Parathyroid adenoma (tissue), 2 donors: Measurements from ENCODE around the gene UCP2.

Experiments used
- H2AFZ ChIP-seq: fragments of 300-600 bp; sonication (generic); one replicate; pipeline ENCODE4 v1.7.0; 2017; ENCODE audit warnings: antibody characterized with exemption, mild to moderate bottlenecking
- H3K27ac ChIP-seq: fragments of 300-600 bp; sonication (generic); one replicate; pipeline ENCODE4 v1.7.0; 2017
- H3K27me3 ChIP-seq: fragments of 300-600 bp; sonication (generic); one replicate; pipeline ENCODE4 v1.7.0; 2017; ENCODE audit warnings: low read length; ENCODE audit not compliant: control insufficient read depth, insufficient read depth
- H3K36me3 ChIP-seq: fragments of 300-600 bp; sonication (generic); one replicate; pipeline ENCODE4 v1.7.0; 2017; ENCODE audit warnings: low read length; ENCODE audit not compliant: control insufficient read depth, insufficient read depth
- H3K4me1 ChIP-seq: fragments of 300-600 bp; sonication (generic); one replicate; pipeline ENCODE4 v1.7.0; 2017; ENCODE audit warnings: control low read depth
- H3K4me2 ChIP-seq: fragments of 300-600 bp; sonication (generic); one replicate; pipeline ENCODE4 v1.7.0; 2017; ENCODE audit warnings: low read length
- H3K4me3 ChIP-seq: fragments of 300-600 bp; sonication (generic); one replicate; pipeline ENCODE4 v1.7.0; 2017; ENCODE audit warnings: low read depth, low read length
- H3K79me2 ChIP-seq: fragments of 300-600 bp; sonication (generic); one replicate; pipeline ENCODE4 v1.7.0; 2017; ENCODE audit warnings: control low read depth
- H3K9ac ChIP-seq: fragments of 300-600 bp; sonication (generic); one replicate; pipeline ENCODE4 v1.7.0; 2017; ENCODE audit warnings: mild to moderate bottlenecking
- H3K9me3 ChIP-seq: fragments of 300-600 bp; sonication (generic); one replicate; pipeline ENCODE4 v1.7.0; 2017; ENCODE audit warnings: low read length; ENCODE audit not compliant: control insufficient read depth
- CTCF ChIP-seq: fragments of 300-600 bp; sonication (generic); IDR thresholded peaks from one replicate; pipeline ENCODE4 v1.7.0; 2017; ENCODE audit warnings: antibody characterized with exemption, mild to moderate bottlenecking
- donor health status: primary hyperparathyroidism.

Gene UCP2

GRCh38 chr11:73958521-73959141 is 24.0 kb downstream of the UCP2 start:
- Histone ChIP-seq H2AFZ (no peak overlapping the region), H3K4me1 (no peaks in the 10 kb centered on the region), H3K4me3 (no peak overlapping the region), H3K4me2 (no peak overlapping the region), H3K9me3 (no peaks in the 10 kb centered on the region), H3K9ac (no peak overlapping the region), H3K27ac (no peak overlapping the region), H3K79me2 (no peaks in the 10 kb centered on the region), H3K36me3 (no peaks in the 10 kb centered on the region), H3K27me3 (no peaks in the 10 kb centered on the region)
- TF ChIP-seq CTCF: no peak

GRCh38 chr11:73957654-73958361 is 24.8 kb downstream of the UCP2 start:
- Histone ChIP-seq H3K9me3 (no peaks in the 10 kb centered on the region), H3K9ac (no peak overlapping the region), H3K4me3 (no peak overlapping the region), H3K4me2 (no peak overlapping the region), H3K27me3 (no peaks in the 10 kb centered on the region), H3K27ac (no peak overlapping the region), H3K36me3 (no peaks in the 10 kb centered on the region), H3K79me2 (no peaks in the 10 kb centered on the region), H3K4me1 (no peaks in the 10 kb centered on the region), H2AFZ (no peak overlapping the region)
- TF ChIP-seq CTCF: no peak

- no peak for TF ChIP-seq CTCF
- H3K79me2 ChIP-seq: no peaks in the 10 kb centered on the region
- H3K9me3 ChIP-seq: no peaks in the 10 kb centered on the region
- H3K4me1 ChIP-seq: no peaks in the 10 kb centered on the region
- H3K4me3 ChIP-seq: no peak overlapping the region
- no peaks in the 10 kb centered on the region for H3K36me3 ChIP-seq
- no peak overlapping the region for H3K27ac ChIP-seq
- no peak overlapping the region for H2AFZ ChIP-seq
- no peaks in the 10 kb centered on the region for H3K27me3 ChIP-seq
- no peak overlapping the region for H3K9ac ChIP-seq
- H3K4me2 ChIP-seq: no peak overlapping the region
Observed at GRCh38 chr11:73956876-73957653, 25.6 kb downstream of the UCP2 start.

- no peaks in the 10 kb centered on the region for H3K4me1 ChIP-seq
- no peak overlapping the region for H3K4me2 ChIP-seq
- H3K79me2 ChIP-seq: no peaks in the 10 kb centered on the region
- no peaks in the 10 kb centered on the region for H3K9me3 ChIP-seq
- H3K27me3 ChIP-seq: no peaks in the 10 kb centered on the region
- H3K36me3 ChIP-seq: no peaks in the 10 kb centered on the region
- no peak overlapping the region for H3K27ac ChIP-seq
- no peak overlapping the region for H3K4me3 ChIP-seq
- no peak for TF ChIP-seq CTCF
- no peak overlapping the region for H3K9ac ChIP-seq
- no peak overlapping the region for H2AFZ ChIP-seq
Observed at GRCh38 chr11:73951797-73952196, 30.8 kb downstream of the UCP2 start.
